Measurements from ENCODE around the gene KIAA0825.

KIAA0825 gene

DNA sequence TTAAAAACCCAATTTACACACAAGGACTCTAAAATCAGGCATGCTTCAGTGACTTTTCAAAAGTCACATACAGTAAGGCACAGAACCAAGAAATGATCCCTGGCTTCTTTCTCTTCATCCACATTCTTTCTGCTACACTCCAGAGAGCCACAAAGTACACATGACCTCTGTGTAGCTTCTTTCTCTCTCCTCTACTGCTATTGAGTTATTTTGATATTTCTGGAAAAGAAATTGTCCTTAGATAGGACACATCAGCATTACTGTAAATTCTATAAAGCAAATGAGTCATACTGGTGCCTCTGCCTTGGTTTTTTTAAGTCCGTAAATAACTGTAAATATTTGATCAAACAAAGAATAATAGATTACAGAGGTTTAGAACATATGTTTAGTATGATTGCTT is 96.3 kb downstream of the KIAA0825 start:
- in situ Hi-C loops (cut with HindIII; ENCODE audit: low pct_unique_long_range_greater_than_20kb, low sequenced_read_pairs) = no loop called here
- no peak for DNase-seq (ENCODE audit: low read depth in 1 of 2, low spot score in 1 of 2)

DNA sequence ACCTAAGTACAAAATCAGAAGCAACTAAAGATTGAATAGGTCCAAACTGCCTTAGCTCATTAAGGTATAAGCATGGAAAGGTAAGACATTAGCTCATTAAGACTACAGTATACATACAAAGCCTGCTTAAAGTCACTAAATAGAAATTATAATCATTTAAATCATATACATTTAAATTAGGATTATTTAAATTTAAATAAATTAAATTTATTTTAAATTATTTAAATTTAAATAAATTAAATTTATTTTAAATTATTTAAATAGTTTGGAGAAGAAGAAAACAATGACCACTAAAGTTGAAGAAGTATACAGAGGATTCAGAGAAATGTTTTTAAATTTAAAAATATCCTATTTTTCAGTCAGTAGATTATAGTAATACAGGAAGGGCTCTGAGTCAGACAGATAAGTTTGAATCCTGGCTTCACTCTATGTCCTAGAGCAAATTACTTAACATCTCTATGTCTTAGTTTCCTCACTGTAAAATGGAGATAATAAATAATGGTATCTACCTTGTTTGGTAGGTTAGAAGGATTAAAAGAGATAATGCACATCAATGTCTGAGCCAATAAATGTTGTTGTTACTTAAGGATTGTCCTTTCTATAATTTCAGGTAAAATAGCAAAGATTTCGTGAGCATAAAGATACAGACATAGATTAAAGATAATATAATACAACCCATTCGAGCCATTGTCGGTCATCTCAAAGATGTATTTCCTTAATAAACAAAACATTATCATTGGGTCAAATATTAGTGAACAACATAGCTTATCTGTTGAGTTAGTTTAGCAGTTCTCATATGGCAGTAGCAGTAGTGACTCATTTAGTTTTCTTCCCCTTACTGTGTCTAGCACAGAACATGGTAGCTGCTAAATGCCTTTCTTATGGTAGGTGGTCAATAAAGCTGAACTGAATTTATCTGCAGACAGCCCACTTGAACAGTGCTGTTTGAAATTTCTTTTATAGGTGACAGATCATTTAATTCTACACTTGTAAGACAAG is 100.6 kb downstream of the KIAA0825 start:
- TF ChIP-seq JUND (IDR thresholded peaks at IDR 0.05; ENCODE audit: low read depth) = no peak
- DNase-seq (ENCODE audit: low read depth in 1 of 2, low spot score in 1 of 2) = no peak
- in situ Hi-C loops (cut with HindIII; ENCODE audit: low pct_unique_long_range_greater_than_20kb, low sequenced_read_pairs) = no loop called here

More for the DNA sequence above, 96.3 kb downstream of the KIAA0825 start:
- no peak for TF ChIP-seq JUND (IDR thresholded peaks at IDR 0.05; ENCODE audit: low read depth)

- in situ Hi-C loops (cut with HindIII; ENCODE audit: low pct_unique_long_range_greater_than_20kb, low sequenced_read_pairs) = no loop called here
- TF ChIP-seq JUND (IDR thresholded peaks at IDR 0.05; ENCODE audit: low read depth) = no peak
- DNase-seq (ENCODE audit: low read depth in 1 of 2, low spot score in 1 of 2) = no peak
Observed at GRCh38 chr5:94516148-94516547, 102.3 kb downstream of the KIAA0825 start.

GRCh38 chr5:94508461-94509148 is 109.8 kb downstream of the KIAA0825 start:
- in situ Hi-C loops (cut with HindIII; ENCODE audit: low pct_unique_long_range_greater_than_20kb, low sequenced_read_pairs) = no loop called here
- no peak for DNase-seq (ENCODE audit: low read depth in 1 of 2, low spot score in 1 of 2)

GRCh38 chr5:94505327-94506068 is 112.9 kb downstream of the KIAA0825 start:
- in situ Hi-C loops (cut with HindIII; ENCODE audit: low pct_unique_long_range_greater_than_20kb, low sequenced_read_pairs) = no loop called here
- DNase-seq (ENCODE audit: low read depth in 1 of 2, low spot score in 1 of 2) = no peak
- no peak for TF ChIP-seq JUND (IDR thresholded peaks at IDR 0.05; ENCODE audit: low read depth)

More at GRCh38 chr5:94508461-94509148, 109.8 kb downstream of the KIAA0825 start:
- TF ChIP-seq JUND (IDR thresholded peaks at IDR 0.05; ENCODE audit: low read depth) = no peak

GRCh38 chr5:94503677-94504076 is 114.7 kb downstream of the KIAA0825 start:
- in situ Hi-C loops (cut with HindIII; ENCODE audit: low pct_unique_long_range_greater_than_20kb, low sequenced_read_pairs) = no loop called here
- DNase-seq (ENCODE audit: low read depth in 1 of 2, low spot score in 1 of 2) = no peak
- TF ChIP-seq JUND (IDR thresholded peaks at IDR 0.05; ENCODE audit: low read depth) = no peak

- no peak for DNase-seq (ENCODE audit: low read depth in 1 of 2, low spot score in 1 of 2)
- no peak for TF ChIP-seq JUND (IDR thresholded peaks at IDR 0.05; ENCODE audit: low read depth)
- in situ Hi-C loops (cut with HindIII; ENCODE audit: low pct_unique_long_range_greater_than_20kb, low sequenced_read_pairs) = no loop called here
Observed at GRCh38 chr5:94501365-94501764, 117.0 kb downstream of the KIAA0825 start.

DNA sequence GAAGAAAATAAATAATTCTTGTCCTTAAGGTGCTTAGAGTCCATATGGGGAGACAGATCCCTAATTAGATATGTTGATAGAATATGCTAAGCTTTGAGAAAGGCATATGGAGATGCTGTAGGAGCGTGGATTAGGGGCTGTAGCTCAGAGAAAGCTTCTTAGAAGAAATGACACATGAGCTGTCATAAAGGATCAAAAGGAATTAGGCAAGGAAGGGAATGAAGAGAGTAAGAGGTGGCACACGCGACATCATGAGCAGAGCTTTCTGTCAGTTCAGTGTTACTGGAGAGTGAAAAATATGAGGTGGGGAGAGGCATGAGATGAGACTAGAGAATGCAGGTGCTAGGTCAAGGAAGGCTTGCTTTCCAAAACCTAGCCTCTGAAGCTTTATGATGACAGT is 118.6 kb downstream of the KIAA0825 start:
- in situ Hi-C loops (cut with HindIII; ENCODE audit: low pct_unique_long_range_greater_than_20kb, low sequenced_read_pairs) = no loop called here
- no peak for DNase-seq (ENCODE audit: low read depth in 1 of 2, low spot score in 1 of 2)
- no peak for TF ChIP-seq JUND (IDR thresholded peaks at IDR 0.05; ENCODE audit: low read depth)

- no peak for TF ChIP-seq JUND (IDR thresholded peaks at IDR 0.05; ENCODE audit: low read depth)
Observed at GRCh38 chr5:94498199-94498598, 120.2 kb downstream of the KIAA0825 start.

GRCh38 chr5:94485067-94485466 is 133.3 kb downstream of the KIAA0825 start:
- TF ChIP-seq JUND (IDR thresholded peaks at IDR 0.05; ENCODE audit: low read depth) = no peak
- in situ Hi-C loops (cut with HindIII; ENCODE audit: low pct_unique_long_range_greater_than_20kb, low sequenced_read_pairs) = no loop called here
- DNase-seq (ENCODE audit: low read depth in 1 of 2, low spot score in 1 of 2) = no peak

More at GRCh38 chr5:94498199-94498598, 120.2 kb downstream of the KIAA0825 start:
- DNase-seq (ENCODE audit: low read depth in 1 of 2, low spot score in 1 of 2) = no peak
- in situ Hi-C loops (cut with HindIII; ENCODE audit: low pct_unique_long_range_greater_than_20kb, low sequenced_read_pairs) = no loop called here

GRCh38 chr5:94481059-94481458 is 137.3 kb downstream of the KIAA0825 start:
- no peak for TF ChIP-seq JUND (IDR thresholded peaks at IDR 0.05; ENCODE audit: low read depth)
- in situ Hi-C loops (cut with HindIII; ENCODE audit: low pct_unique_long_range_greater_than_20kb, low sequenced_read_pairs) = no loop called here
- no peak for DNase-seq (ENCODE audit: low read depth in 1 of 2, low spot score in 1 of 2)

DNA sequence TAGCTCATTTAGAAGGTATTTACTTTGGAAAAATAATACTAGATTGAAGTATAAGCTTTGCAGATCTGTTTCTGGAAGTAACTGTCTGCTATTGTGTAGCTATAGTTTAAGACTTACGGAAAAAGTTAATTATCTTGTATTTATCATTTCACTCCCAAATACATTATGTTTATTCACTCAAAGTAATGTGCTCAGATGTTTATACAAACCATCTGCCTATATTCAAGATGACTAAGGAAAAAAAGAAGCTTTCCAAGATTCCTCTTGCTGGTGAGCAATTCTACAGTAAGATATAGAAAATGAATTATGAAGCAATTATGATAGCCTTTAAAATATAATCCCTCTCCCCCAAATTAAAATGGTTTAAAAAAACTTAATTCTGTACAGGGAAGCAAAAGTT is 137.9 kb downstream of the KIAA0825 start:
- DNase-seq (ENCODE audit: low read depth in 1 of 2, low spot score in 1 of 2) = no peak
- in situ Hi-C loops (cut with HindIII; ENCODE audit: low pct_unique_long_range_greater_than_20kb, low sequenced_read_pairs) = no loop called here
- TF ChIP-seq JUND (IDR thresholded peaks at IDR 0.05; ENCODE audit: low read depth) = no peak
